ENCODE data around the gene KIAA0408. TPM values are rescaled to one million over a fixed set of nuclear protein-coding genes. Genes with fewer than 3 reads are reported as not detected.

The KIAA0408 gene
- total and polyA plus RNA-seq, 2 of the 8 experiments (the other 6 are each of a cell fraction or from before 2014, with no cell fraction given) = 3.3 to 10.8 TPM

- Histone ChIP-seq H3K27ac (ENCODE audit: low read depth, low read length) (no peak overlapping the region), H3K9me3 (ENCODE audit: insufficient read depth in 2 of 2, low read depth in 1 of 2, low read length in 1 of 2) (no peaks in the 10 kb centered on the region), H3K79me1 (ENCODE audit: low read depth, low read length) (no peaks in the 10 kb centered on the region), H2BK5ac (ENCODE audit: low read depth, low read length) (no peak overlapping the region), H4K5ac (ENCODE audit: insufficient read length, low read depth, low read length) (no peak overlapping the region), H3K23me2 (ENCODE audit: low read depth, low read length) (no peaks in the 10 kb centered on the region), H2BK20ac (ENCODE audit: low read length) (no peak overlapping the region), H3K36me3 (ENCODE audit: control insufficient read depth in 2 of 4, insufficient read depth in 4 of 4, low read length in 3 of 4) (peaks cover 0 to 3% (median 0%) of the 10 kb centered on the region in 4 experiments; a peak in 1 of 8 replicates), H3K18ac (ENCODE audit: extremely low read depth, low read length) (no peak overlapping the region), H3K14ac (ENCODE audit: insufficient read length) (no peak overlapping the region), H3K4ac (replicated peaks; ENCODE audit: insufficient read length, low read depth, low read length) (no peak overlapping the region), H3K23ac (ENCODE audit: insufficient read length) (no peak overlapping the region), H3K79me2 (ENCODE audit: control insufficient read depth in 1 of 2, insufficient read depth in 2 of 2, low read length in 2 of 2) (no peaks in the 10 kb centered on the region), H2BK120ac (replicated peaks; ENCODE audit: low read depth, low read length) (no peak overlapping the region), H2AFZ (ENCODE audit: low read length) (no peak overlapping the region), H4K20me1 (replicated peaks in 1 of 2; ENCODE audit: control insufficient read depth in 1 of 2, insufficient read depth in 2 of 2, low read length in 2 of 2) (peaks cover 0 to 2% of the 10 kb centered on the region in 2 experiments), H3K9ac (replicated peaks in 1 of 4; ENCODE audit: extremely low read depth in 1 of 4, low read depth in 3 of 4, low read length in 3 of 4) (no peak overlapping the region), H4K91ac (replicated peaks; ENCODE audit: insufficient read length, low read length) (no peak overlapping the region), H3K4me3 (ENCODE audit: extremely low read depth in 1 of 4, insufficient read depth in 2 of 4, low read depth in 3 of 4, low read length in 4 of 4) (no peak overlapping the region), H3K27me3 (replicated peaks in 1 of 4; ENCODE audit: control insufficient read depth in 3 of 4, extremely low read depth in 1 of 4, insufficient read depth in 3 of 4, low read length in 3 of 4) (no peaks in the 10 kb centered on the region), H2BK15ac (ENCODE audit: low read length) (no peak overlapping the region), H4K8ac (ENCODE audit: extremely low read depth, insufficient read depth, low read length) (no peak overlapping the region), H3K4me1 (replicated peaks in 1 of 4; ENCODE audit: control insufficient read depth in 3 of 4, insufficient read depth in 4 of 4, low read length in 3 of 4) (peaks cover 1 to 9% (median 7%) of the 10 kb centered on the region in 4 experiments; a peak in 5 of 7 replicates), H3K56ac (replicated peaks; ENCODE audit: insufficient read length, low read depth, low read length) (no peak overlapping the region), H2AK5ac (ENCODE audit: low read depth, low read length) (no peak overlapping the region), H2BK12ac (ENCODE audit: low read depth, low read length) (no peak overlapping the region), H3K4me2 (ENCODE audit: insufficient read depth in 1 of 2, low read depth in 2 of 2, low read length in 2 of 2) (no peak overlapping the region)
- WGBS, 2 experiments (ENCODE audit: extremely low coverage in 1 of 2, insufficient coverage in 1 of 2, insufficient read length in 1 of 2, insufficient replicate concordance in 2 of 2, low coverage in 1 of 2, low lambda C conversion rate in 2 of 2, missing lambda C conversion rate in 1 of 2) = 86% methylated on average over 3 of the region's 3 CpGs; no CpG with 5 or more reads in 1 of the 2 experiments
- ChIA-PET POLR2A (ENCODE audit: partially characterized antibody) (no interaction called here), CTCF (ENCODE audit: partially characterized antibody) (interaction anchor here (0.7 to 14.6 kb wide), 4 partner anchors 18 to 247 kb away, joined by 3 to 221 read pairs (median 4); partner anchors contain the start of gene MTCL3)
- FAIRE-seq (peak; percentile 48), DNase-seq (ENCODE audit: low read depth in 1 of 2, low spot score in 2 of 2) (no peak)
- TF ChIP-seq GTF2F1 (IDR thresholded peaks at IDR 0.05; ENCODE audit: borderline replicate concordance, low read depth, low read length) (no peak), MAFK (IDR thresholded peaks at IDR 0.05; ENCODE audit: low read depth, low read length) (peak; percentile 87), BACH1 (IDR thresholded peaks at IDR 0.05; ENCODE audit: low read length) (no peak), RFX5 (IDR thresholded peaks at IDR 0.05; ENCODE audit: borderline replicate concordance, low read depth, low read length) (no peak), ATF3 (IDR thresholded peaks at IDR 0.05; ENCODE audit: insufficient read depth, low read depth, low read length) (no peak)
These were observed 967 bp downstream of the KIAA0408 start for GRCh38 chr6:127458222-127458621.

Data from H1 (cell line).